Measurements from ENCODE around the gene STK33. TPM values are rescaled to one million over a fixed set of nuclear protein-coding genes. Genes with fewer than 3 reads are reported as not detected.

STK33 gene
- total RNA-seq, 2 experiments from 2014 or later, result not detected

GRCh38 chr11:8584082-8584481 lies 9.9 kb downstream of the STK33 start:
- H3K4me1 Mint-ChIP-seq (ENCODE audit: low read depth), result no peaks in the 10 kb centered on the region
- Histone ChIP-seq H3K4me3 (ENCODE audit: low read length) (no peak overlapping the region), H3K9me3 (ENCODE audit: control insufficient read depth in 1 of 2, insufficient read depth in 1 of 2, low read length in 2 of 2) (peaks cover 0 to 6% of the 10 kb centered on the region in 2 experiments), H3K27me3 (ENCODE audit: control insufficient read depth in 1 of 2, insufficient read depth in 2 of 2, low read length in 2 of 2) (peaks cover 3 to 7% of the 10 kb centered on the region in 2 experiments), H3K27ac (ENCODE audit: low read depth in 1 of 2, low read length in 2 of 2) (no peak overlapping the region), H3K4me1 (ENCODE audit: insufficient read depth, low read length) (no peaks in the 10 kb centered on the region), H3K36me3 (ENCODE audit: insufficient read depth, low read length) (no peaks in the 10 kb centered on the region)
- peaks cover 3% of the 10 kb centered on the region for H3K9me3 Mint-ChIP-seq
- TF ChIP-seq, protein P1, sequence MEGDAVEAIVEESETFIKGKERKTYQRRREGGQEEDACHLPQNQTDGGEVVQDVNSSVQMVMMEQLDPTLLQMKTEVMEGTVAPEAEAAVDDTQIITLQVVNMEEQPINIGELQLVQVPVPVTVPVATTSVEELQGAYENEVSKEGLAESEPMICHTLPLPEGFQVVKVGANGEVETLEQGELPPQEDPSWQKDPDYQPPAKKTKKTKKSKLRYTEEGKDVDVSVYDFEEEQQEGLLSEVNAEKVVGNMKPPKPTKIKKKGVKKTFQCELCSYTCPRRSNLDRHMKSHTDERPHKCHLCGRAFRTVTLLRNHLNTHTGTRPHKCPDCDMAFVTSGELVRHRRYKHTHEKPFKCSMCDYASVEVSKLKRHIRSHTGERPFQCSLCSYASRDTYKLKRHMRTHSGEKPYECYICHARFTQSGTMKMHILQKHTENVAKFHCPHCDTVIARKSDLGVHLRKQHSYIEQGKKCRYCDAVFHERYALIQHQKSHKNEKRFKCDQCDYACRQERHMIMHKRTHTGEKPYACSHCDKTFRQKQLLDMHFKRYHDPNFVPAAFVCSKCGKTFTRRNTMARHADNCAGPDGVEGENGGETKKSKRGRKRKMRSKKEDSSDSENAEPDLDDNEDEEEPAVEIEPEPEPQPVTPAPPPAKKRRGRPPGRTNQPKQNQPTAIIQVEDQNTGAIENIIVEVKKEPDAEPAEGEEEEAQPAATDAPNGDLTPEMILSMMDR (IDR thresholded peaks at IDR 0.05), result no peak
- DNase-seq (no peak), ATAC-seq (ENCODE audit: poor library complexity) (no peak)
- no peak overlapping the region for H3K4me3 Mint-ChIP-seq
- ChIA-PET CTCF (interaction anchor here (0.7 kb wide), 1 partner anchor 21 kb away, joined by 3 read pairs; no protein-coding TSS in a partner anchor), POLR2A (no interaction called here)
- no peaks in the 10 kb centered on the region for H3K36me3 Mint-ChIP-seq (ENCODE audit: low read depth)
- H3K27ac Mint-ChIP-seq, result no peak overlapping the region
- intact Hi-C loops (cut with DNase I, micrococcal nuclease), result no loop called here
- H3K27me3 Mint-ChIP-seq, result peaks cover 36% of the 10 kb centered on the region

GRCh38 chr11:8581300-8581699 lies 12.7 kb downstream of the STK33 start:
- CTCF ChIA-PET, result no interaction called here
- no peak overlapping the region for H3K4me3 Mint-ChIP-seq
- POLR2A ChIA-PET, result no interaction called here

DNA sequence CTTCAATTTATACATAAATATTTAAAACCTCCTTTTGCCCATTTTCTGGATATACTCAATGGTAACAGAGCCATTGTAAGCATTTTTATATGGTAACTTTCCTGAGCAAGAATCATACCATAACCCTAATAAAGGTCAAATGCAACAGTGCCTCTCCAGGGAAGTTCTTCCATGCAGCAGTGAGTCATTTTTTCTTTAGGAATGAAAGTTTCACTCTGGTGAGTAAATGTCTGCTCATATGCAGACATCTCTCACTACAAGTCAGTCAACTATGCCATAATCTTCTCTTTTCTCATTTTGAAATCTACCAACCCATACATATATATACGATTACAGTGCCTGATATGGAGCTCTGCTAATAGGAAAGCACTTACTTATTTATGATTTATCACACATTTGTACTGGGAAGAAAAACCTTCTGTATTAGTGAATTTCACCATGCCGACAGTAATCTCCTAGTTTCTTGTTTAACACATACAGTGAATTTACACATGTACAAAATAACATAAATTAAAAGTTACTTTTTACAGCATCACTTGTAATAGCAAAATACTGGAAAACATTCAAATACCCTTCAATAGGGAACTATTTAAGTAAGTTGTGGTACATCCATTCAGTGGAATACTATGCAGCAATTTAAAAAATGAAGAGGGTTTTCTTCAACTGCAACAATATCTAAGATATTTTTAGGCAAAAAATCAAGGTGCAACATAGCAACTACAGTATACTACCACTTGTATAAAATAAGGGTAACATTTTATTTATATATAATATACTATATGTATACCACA lies 16.0 kb downstream of the STK33 start:
- intact Hi-C loops (cut with DNase I, micrococcal nuclease), result no loop called here
- H3K4me3 ChIP-seq (ENCODE audit: low read length), result no peak overlapping the region
- peaks cover 0 to 6% of the 10 kb centered on the region in 2 experiments for H3K9me3 ChIP-seq (ENCODE audit: control insufficient read depth in 1 of 2, insufficient read depth in 1 of 2, low read length in 2 of 2)
- no peaks in the 10 kb centered on the region for H3K27me3 ChIP-seq (ENCODE audit: control insufficient read depth in 1 of 2, insufficient read depth in 2 of 2, low read length in 2 of 2)
- Mint-ChIP-seq H3K4me1 (ENCODE audit: low read depth) (no peaks in the 10 kb centered on the region), H3K27me3 (peaks cover 6% of the 10 kb centered on the region), H3K36me3 (ENCODE audit: low read depth) (no peaks in the 10 kb centered on the region), H3K9me3 (peaks cover 2% of the 10 kb centered on the region), H3K27ac (no peak overlapping the region), H3K4me3 (no peak overlapping the region)
- TF ChIP-seq, protein P1 (IDR thresholded peaks at IDR 0.05), result no peak
- ATAC-seq (ENCODE audit: poor library complexity) (no peak), DNase-seq (no peak)
- no peaks in the 10 kb centered on the region for H3K4me1 ChIP-seq (ENCODE audit: insufficient read depth, low read length)
- ChIA-PET CTCF (no interaction called here), POLR2A (no interaction called here)
- no peak overlapping the region for H3K27ac ChIP-seq (ENCODE audit: low read depth in 1 of 2, low read length in 2 of 2)
- no peaks in the 10 kb centered on the region for H3K36me3 ChIP-seq (ENCODE audit: insufficient read depth, low read length)

More at GRCh38 chr11:8581300-8581699, 12.7 kb downstream of the STK33 start:
- Histone ChIP-seq H3K27me3 (ENCODE audit: control insufficient read depth in 1 of 2, insufficient read depth in 2 of 2, low read length in 2 of 2) (no peaks in the 10 kb centered on the region), H3K36me3 (ENCODE audit: insufficient read depth, low read length) (no peaks in the 10 kb centered on the region), H3K9me3 (ENCODE audit: control insufficient read depth in 1 of 2, insufficient read depth in 1 of 2, low read length in 2 of 2) (peaks cover 0 to 6% of the 10 kb centered on the region in 2 experiments), H3K4me3 (ENCODE audit: low read length) (no peak overlapping the region), H3K27ac (ENCODE audit: low read depth in 1 of 2, low read length in 2 of 2) (no peak overlapping the region), H3K4me1 (ENCODE audit: insufficient read depth, low read length) (no peaks in the 10 kb centered on the region)
- Mint-ChIP-seq H3K36me3 (ENCODE audit: low read depth) (no peaks in the 10 kb centered on the region), H3K9me3 (peaks cover 2% of the 10 kb centered on the region), H3K27ac (no peak overlapping the region), H3K4me1 (ENCODE audit: low read depth) (no peaks in the 10 kb centered on the region), H3K27me3 (peaks cover 20% of the 10 kb centered on the region)
- intact Hi-C loops (cut with DNase I, micrococcal nuclease), result no loop called here
- TF ChIP-seq, protein P1 (IDR thresholded peaks at IDR 0.05), result no peak
- no peak for DNase-seq
- ATAC-seq (ENCODE audit: poor library complexity), result no peak
